Activated T-cell treated with anti-CD3 and anti-CD28 coated beads, Interleukin-2, amount 50 U/mL, for 24 hours (primary cell): ENCODE results near the gene OR1I1.

ENCODE experiments used
- DNase-seq: peaks from one replicate; pipeline ENCODE4 v3.0.0-alpha.2; 2020
- H3K27ac Mint-ChIP-seq: 2 replicates; pipeline ENCODE4 v1.8.0; 2020; ENCODE audit warnings: mild to moderate bottlenecking, mixed read lengths
- H3K27me3 Mint-ChIP-seq: 2 replicates; pipeline ENCODE4 v1.8.0; 2020; ENCODE audit warnings: mixed read lengths
- H3K36me3 Mint-ChIP-seq: 2 replicates; pipeline ENCODE4 v1.8.0; 2020; ENCODE audit warnings: low read depth, mixed read lengths
- H3K4me1 Mint-ChIP-seq: 2 replicates; pipeline ENCODE4 v1.8.0; 2020; ENCODE audit warnings: low read depth, mixed read lengths
- H3K4me3 Mint-ChIP-seq: 2 replicates; pipeline ENCODE4 v1.8.0; 2020; ENCODE audit warnings: mild to moderate bottlenecking, moderate library complexity, mixed read lengths
- H3K9me3 Mint-ChIP-seq: 2 replicates; pipeline ENCODE4 v1.8.0; 2020; ENCODE audit warnings: mixed read lengths

OR1I1 gene

GRCh38 chr19:15138427-15138826, 56.4 kb downstream of the OR1I1 start:
- Mint-ChIP-seq H3K4me1 (peaks cover 5% of the 10 kb centered on the region), H3K9me3 (peaks cover 6% of the 10 kb centered on the region)
- DNase-seq, result no peak

GRCh38 chr19:15141143-15141542, 59.1 kb downstream of the OR1I1 start:
- peaks cover 5% of the 10 kb centered on the region for H3K4me1 Mint-ChIP-seq
- no peaks in the 10 kb centered on the region for H3K36me3 Mint-ChIP-seq
- H3K27ac Mint-ChIP-seq, result no peak overlapping the region
- H3K9me3 Mint-ChIP-seq, result peaks cover 6% of the 10 kb centered on the region
- DNase-seq, result no peak
- no peaks in the 10 kb centered on the region for H3K27me3 Mint-ChIP-seq
- no peak overlapping the region for H3K4me3 Mint-ChIP-seq

More at GRCh38 chr19:15138427-15138826, 56.4 kb downstream of the OR1I1 start:
- H3K4me3 Mint-ChIP-seq, result no peak overlapping the region
- H3K27me3 Mint-ChIP-seq, result no peaks in the 10 kb centered on the region
- H3K27ac Mint-ChIP-seq, result no peak overlapping the region
- no peaks in the 10 kb centered on the region for H3K36me3 Mint-ChIP-seq

GRCh38 chr19:15142313-15142712, 60.3 kb downstream of the OR1I1 start:
- Mint-ChIP-seq H3K4me1 (peaks cover under 1% of the 10 kb centered on the region), H3K4me3 (no peak overlapping the region), H3K27ac (no peak overlapping the region), H3K27me3 (no peaks in the 10 kb centered on the region), H3K36me3 (no peaks in the 10 kb centered on the region), H3K9me3 (peaks cover 6% of the 10 kb centered on the region)
- no peak for DNase-seq
